ENCODE data around the gene CMC2.

Gene CMC2

GRCh38 chr16:80974649-80975376 is 31.9 kb downstream of the CMC2 start:
- Mint-ChIP-seq H3K27me3 (no peaks in the 10 kb centered on the region), H3K9me3 (no peaks in the 10 kb centered on the region), H3K4me3 (no peak overlapping the region), H3K27ac (no peak overlapping the region), H3K36me3 (peaks cover 30 to 54% of the 10 kb centered on the region in 2 donors), H3K4me1 (peaks cover 0 to 3% of the 10 kb centered on the region in 2 donors)
- no peak for ATAC-seq (replicated peaks)
- DNase-seq = no peak

- Mint-ChIP-seq H3K4me3 (no peak overlapping the region), H3K4me1 (peaks cover 0 to 3% of the 10 kb centered on the region in 2 donors), H3K27me3 (no peaks in the 10 kb centered on the region), H3K9me3 (no peaks in the 10 kb centered on the region), H3K36me3 (peaks cover 36 to 59% of the 10 kb centered on the region in 2 donors), H3K27ac (no peak overlapping the region)
- DNase-seq (no peak), ATAC-seq (replicated peaks) (no peak)
Observed at GRCh38 chr16:80973991-80974390, 32.7 kb downstream of the CMC2 start.

GRCh38 chr16:80972611-80973010 is 34.1 kb downstream of the CMC2 start:
- DNase-seq (no peak), ATAC-seq (replicated peaks) (no peak)
- Mint-ChIP-seq H3K27me3 (no peaks in the 10 kb centered on the region), H3K4me3 (no peak overlapping the region), H3K9me3 (no peaks in the 10 kb centered on the region), H3K27ac (no peak overlapping the region), H3K4me1 (peaks cover 0 to 3% of the 10 kb centered on the region in 2 donors), H3K36me3 (peaks cover 38 to 54% of the 10 kb centered on the region in 2 donors)

GRCh38 chr16:80971819-80972218 is 34.9 kb downstream of the CMC2 start:
- DNase-seq (no peak), ATAC-seq (replicated peaks) (no peak)
- H3K4me3 Mint-ChIP-seq = no peak overlapping the region
- no peak overlapping the region for H3K27ac Mint-ChIP-seq
- no peaks in the 10 kb centered on the region for H3K9me3 Mint-ChIP-seq
- no peaks in the 10 kb centered on the region for H3K27me3 Mint-ChIP-seq
- peaks cover 36 to 48% of the 10 kb centered on the region in 2 donors for H3K36me3 Mint-ChIP-seq
- H3K4me1 Mint-ChIP-seq = peaks cover 0 to 3% of the 10 kb centered on the region in 2 donors

GRCh38 chr16:80969114-80969484 is 37.6 kb downstream of the CMC2 start:
- no peak overlapping the region for H3K27ac Mint-ChIP-seq
- no peaks in the 10 kb centered on the region for H3K27me3 Mint-ChIP-seq
- H3K36me3 Mint-ChIP-seq = peaks cover 28 to 40% of the 10 kb centered on the region in 2 donors
- peaks cover 0 to 2% of the 10 kb centered on the region in 2 donors for H3K4me1 Mint-ChIP-seq
- ATAC-seq (replicated peaks) (no peak), DNase-seq (no peak)
- H3K9me3 Mint-ChIP-seq = no peaks in the 10 kb centered on the region
- no peak overlapping the region for H3K4me3 Mint-ChIP-seq

GRCh38 chr16:80968386-80969113 is 38.1 kb downstream of the CMC2 start:
- H3K9me3 Mint-ChIP-seq = no peaks in the 10 kb centered on the region
- peaks cover 24 to 34% of the 10 kb centered on the region in 2 donors for H3K36me3 Mint-ChIP-seq
- DNase-seq = no peak
- H3K4me3 Mint-ChIP-seq = no peak overlapping the region
- no peak overlapping the region for H3K27ac Mint-ChIP-seq
- H3K27me3 Mint-ChIP-seq = no peaks in the 10 kb centered on the region
- ATAC-seq (replicated peaks) = no peak
- peaks cover 0 to 2% of the 10 kb centered on the region in 2 donors for H3K4me1 Mint-ChIP-seq

GRCh38 chr16:80966617-80967016 is 40.1 kb downstream of the CMC2 start:
- no peak overlapping the region for H3K4me3 Mint-ChIP-seq
- H3K36me3 Mint-ChIP-seq = peaks cover 14 to 20% of the 10 kb centered on the region in 2 donors
- peaks cover under 1 to 1% of the 10 kb centered on the region in 2 donors for H3K9me3 Mint-ChIP-seq
- H3K27me3 Mint-ChIP-seq = no peaks in the 10 kb centered on the region
- no peak overlapping the region for H3K27ac Mint-ChIP-seq
- DNase-seq = no peak
- ATAC-seq (replicated peaks) = no peak
- no peaks in the 10 kb centered on the region for H3K4me1 Mint-ChIP-seq

GRCh38 chr16:80964351-80964750 is 42.3 kb downstream of the CMC2 start:
- H3K27ac Mint-ChIP-seq = no peak overlapping the region
- no peak overlapping the region for H3K4me3 Mint-ChIP-seq
- no peak for DNase-seq
- H3K27me3 Mint-ChIP-seq = no peaks in the 10 kb centered on the region
- peaks cover 24% of the 10 kb centered on the region in 2 donors for H3K36me3 Mint-ChIP-seq
- ATAC-seq (replicated peaks) = no peak
- H3K4me1 Mint-ChIP-seq = no peaks in the 10 kb centered on the region
- peaks cover 16 to 18% of the 10 kb centered on the region in 2 donors for H3K9me3 Mint-ChIP-seq

GRCh38 chr16:80962879-80963278 is 43.8 kb downstream of the CMC2 start:
- H3K4me1 Mint-ChIP-seq = no peaks in the 10 kb centered on the region
- ATAC-seq (replicated peaks) (no peak), DNase-seq (no peak)
- no peaks in the 10 kb centered on the region for H3K27me3 Mint-ChIP-seq
- no peak overlapping the region for H3K4me3 Mint-ChIP-seq
- H3K9me3 Mint-ChIP-seq = peaks cover 25 to 31% of the 10 kb centered on the region in 2 donors
- no peak overlapping the region for H3K27ac Mint-ChIP-seq
- H3K36me3 Mint-ChIP-seq = peaks cover 26 to 29% of the 10 kb centered on the region in 2 donors

GRCh38 chr16:80958284-80958683 is 48.4 kb downstream of the CMC2 start:
- no peak overlapping the region for H3K4me3 Mint-ChIP-seq
- no peak for ATAC-seq (replicated peaks)
- H3K36me3 Mint-ChIP-seq = peaks cover 35 to 50% of the 10 kb centered on the region in 2 donors
- no peak for DNase-seq
- no peak overlapping the region for H3K27ac Mint-ChIP-seq
- peaks cover 0 to 12% of the 10 kb centered on the region in 2 donors for H3K4me1 Mint-ChIP-seq
- no peaks in the 10 kb centered on the region for H3K27me3 Mint-ChIP-seq
- peaks cover 39 to 47% of the 10 kb centered on the region in 2 donors for H3K9me3 Mint-ChIP-seq

GRCh38 chr16:80954985-80955384 is 51.7 kb downstream of the CMC2 start:
- H3K27me3 Mint-ChIP-seq = no peaks in the 10 kb centered on the region
- peaks cover 29 to 37% of the 10 kb centered on the region in 2 donors for H3K9me3 Mint-ChIP-seq
- H3K4me3 Mint-ChIP-seq = no peak overlapping the region
- ATAC-seq (replicated peaks) (no peak), DNase-seq (no peak)
- H3K27ac Mint-ChIP-seq = no peak overlapping the region
- peaks cover 24 to 48% of the 10 kb centered on the region in 2 donors for H3K36me3 Mint-ChIP-seq
- H3K4me1 Mint-ChIP-seq = peaks cover 0 to 12% of the 10 kb centered on the region in 2 donors

- peaks cover 0 to 5% of the 10 kb centered on the region in 2 donors for H3K36me3 Mint-ChIP-seq
- H3K27ac Mint-ChIP-seq = no peak overlapping the region
- ATAC-seq (replicated peaks) (peak; percentile 67 to 68), DNase-seq (no peak)
- peaks cover 0 to 3% of the 10 kb centered on the region in 2 donors for H3K4me1 Mint-ChIP-seq
- no peak overlapping the region for H3K4me3 Mint-ChIP-seq
- H3K9me3 Mint-ChIP-seq = peaks cover 0 to 3% of the 10 kb centered on the region in 2 donors
- H3K27me3 Mint-ChIP-seq = peaks cover 9 to 12% of the 10 kb centered on the region in 2 donors
Observed at GRCh38 chr16:80948886-80949493, 57.7 kb downstream of the CMC2 start.

- Mint-ChIP-seq H3K36me3 (peaks cover 0 to 4% of the 10 kb centered on the region in 2 donors), H3K27me3 (peaks cover 9 to 12% of the 10 kb centered on the region in 2 donors), H3K9me3 (peaks cover 4 to 6% of the 10 kb centered on the region in 2 donors), H3K4me3 (no peak overlapping the region), H3K4me1 (no peaks in the 10 kb centered on the region), H3K27ac (no peak overlapping the region)
- DNase-seq (no peak), ATAC-seq (replicated peaks) (no peak)
Observed at GRCh38 chr16:80947708-80948625, 58.7 kb downstream of the CMC2 start.

- ATAC-seq (replicated peaks) (no peak), DNase-seq (no peak)
- H3K36me3 Mint-ChIP-seq = peaks cover 0 to 4% of the 10 kb centered on the region in 2 donors
- no peaks in the 10 kb centered on the region for H3K4me1 Mint-ChIP-seq
- no peak overlapping the region for H3K27ac Mint-ChIP-seq
- peaks cover 4 to 6% of the 10 kb centered on the region in 2 donors for H3K9me3 Mint-ChIP-seq
- peaks cover 9 to 12% of the 10 kb centered on the region in 2 donors for H3K27me3 Mint-ChIP-seq
- no peak overlapping the region for H3K4me3 Mint-ChIP-seq
Observed at GRCh38 chr16:80947239-80947638, 59.4 kb downstream of the CMC2 start.

Measured in stimulated activated naive B cell treated with anti-CD40 and anti-IgM and Interleukin-4, amounts not matched to agents 10 μg/mL and 1 μg/mL and 100 μg/mL, for 72 hours (primary cell).